Fibroblast of villous mesenchyme (primary cell): ENCODE measurements around the gene NKG7. TPM values are rescaled to one million over a fixed set of nuclear protein-coding genes. Genes with fewer than 3 reads are reported as not detected.

Experiments used
- DNase-seq: peaks from one replicate; pipeline ENCODE4 v3.0.0-alpha.2; 2010; ENCODE audit warnings: low read depth
- H3K4me3 ChIP-seq: 2 replicates; pipeline ENCODE4 v1.5.1; 2011; ENCODE audit warnings: low read depth, mild to moderate bottlenecking, low read length
- total RNA-seq: library from RNA; depleted of rRNA; stranded (reverse); fragments of >200 nt; gene quantifications from 2 replicates; pipeline ENCODE4 v1.2.3, GENCODE V29; 2012
- TF ChIP-seq, protein P1 (sequence below): IDR thresholded peaks from 2 replicates; pipeline ENCODE4 v1.5.1; 2012; ENCODE audit warnings: low read depth, mild to moderate bottlenecking, low read length; ENCODE audit not compliant: insufficient read depth

Gene NKG7
- total RNA-seq, 1 donor, result not detected

DNA sequence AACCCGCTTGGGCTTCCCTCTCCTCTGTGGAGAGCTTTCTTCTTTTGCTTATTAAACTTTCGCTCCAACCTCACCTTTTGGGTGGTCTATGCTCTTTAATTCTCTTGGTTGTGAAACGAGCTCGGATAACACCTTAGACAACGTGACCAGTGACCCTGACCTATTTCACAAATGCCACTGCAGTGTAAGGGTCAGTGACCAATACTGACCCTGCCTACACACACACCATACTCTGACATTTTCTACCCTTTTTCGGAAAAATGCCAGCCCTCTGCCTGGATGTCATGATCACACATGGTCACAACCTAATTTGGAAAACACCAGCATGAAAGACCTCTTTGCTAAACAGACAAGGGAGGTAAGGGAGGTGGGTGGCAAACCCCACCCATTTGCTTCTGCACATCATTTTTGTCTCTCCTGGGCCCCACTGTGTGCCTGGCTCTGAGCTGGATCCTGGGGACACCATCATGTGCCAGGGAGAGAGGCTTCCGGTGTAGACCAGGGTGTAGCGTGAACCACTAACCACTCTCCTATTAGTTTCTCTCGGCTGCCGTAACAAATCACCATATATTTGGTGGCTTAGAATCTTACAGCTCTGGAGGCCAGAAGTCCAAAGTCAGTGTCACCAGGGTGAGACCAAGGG, 16.2 kb downstream of the NKG7 start:
- H3K4me3 ChIP-seq, result no peak overlapping the region

DNA sequence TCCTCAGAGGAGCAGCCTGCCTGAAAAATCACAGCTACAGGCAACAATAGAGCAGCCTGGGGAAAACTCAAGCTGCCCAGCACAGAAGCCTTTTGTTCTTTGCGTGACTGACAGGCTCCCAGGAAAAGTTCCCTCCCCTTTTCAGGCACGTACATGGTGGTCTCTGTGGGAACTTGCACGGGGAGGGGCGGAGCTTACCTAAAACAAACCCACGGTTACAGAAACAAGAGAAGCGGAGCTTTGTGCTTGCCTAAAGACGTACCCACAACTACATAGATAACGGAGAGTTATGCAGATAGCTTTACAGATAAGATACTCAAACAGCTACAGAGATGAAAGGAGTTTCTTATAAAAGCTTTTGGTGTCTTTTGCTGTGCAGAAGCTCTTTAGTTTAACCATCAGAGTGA, 17.7 kb downstream of the NKG7 start:
- TF ChIP-seq, protein P1, sequence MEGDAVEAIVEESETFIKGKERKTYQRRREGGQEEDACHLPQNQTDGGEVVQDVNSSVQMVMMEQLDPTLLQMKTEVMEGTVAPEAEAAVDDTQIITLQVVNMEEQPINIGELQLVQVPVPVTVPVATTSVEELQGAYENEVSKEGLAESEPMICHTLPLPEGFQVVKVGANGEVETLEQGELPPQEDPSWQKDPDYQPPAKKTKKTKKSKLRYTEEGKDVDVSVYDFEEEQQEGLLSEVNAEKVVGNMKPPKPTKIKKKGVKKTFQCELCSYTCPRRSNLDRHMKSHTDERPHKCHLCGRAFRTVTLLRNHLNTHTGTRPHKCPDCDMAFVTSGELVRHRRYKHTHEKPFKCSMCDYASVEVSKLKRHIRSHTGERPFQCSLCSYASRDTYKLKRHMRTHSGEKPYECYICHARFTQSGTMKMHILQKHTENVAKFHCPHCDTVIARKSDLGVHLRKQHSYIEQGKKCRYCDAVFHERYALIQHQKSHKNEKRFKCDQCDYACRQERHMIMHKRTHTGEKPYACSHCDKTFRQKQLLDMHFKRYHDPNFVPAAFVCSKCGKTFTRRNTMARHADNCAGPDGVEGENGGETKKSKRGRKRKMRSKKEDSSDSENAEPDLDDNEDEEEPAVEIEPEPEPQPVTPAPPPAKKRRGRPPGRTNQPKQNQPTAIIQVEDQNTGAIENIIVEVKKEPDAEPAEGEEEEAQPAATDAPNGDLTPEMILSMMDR, result no peak
- peak; percentile 37 for DNase-seq
- H3K4me3 ChIP-seq, result no peak overlapping the region

More for the DNA sequence above, 16.2 kb downstream of the NKG7 start:
- TF ChIP-seq, protein P1, result no peak
- DNase-seq, result no peak

DNA sequence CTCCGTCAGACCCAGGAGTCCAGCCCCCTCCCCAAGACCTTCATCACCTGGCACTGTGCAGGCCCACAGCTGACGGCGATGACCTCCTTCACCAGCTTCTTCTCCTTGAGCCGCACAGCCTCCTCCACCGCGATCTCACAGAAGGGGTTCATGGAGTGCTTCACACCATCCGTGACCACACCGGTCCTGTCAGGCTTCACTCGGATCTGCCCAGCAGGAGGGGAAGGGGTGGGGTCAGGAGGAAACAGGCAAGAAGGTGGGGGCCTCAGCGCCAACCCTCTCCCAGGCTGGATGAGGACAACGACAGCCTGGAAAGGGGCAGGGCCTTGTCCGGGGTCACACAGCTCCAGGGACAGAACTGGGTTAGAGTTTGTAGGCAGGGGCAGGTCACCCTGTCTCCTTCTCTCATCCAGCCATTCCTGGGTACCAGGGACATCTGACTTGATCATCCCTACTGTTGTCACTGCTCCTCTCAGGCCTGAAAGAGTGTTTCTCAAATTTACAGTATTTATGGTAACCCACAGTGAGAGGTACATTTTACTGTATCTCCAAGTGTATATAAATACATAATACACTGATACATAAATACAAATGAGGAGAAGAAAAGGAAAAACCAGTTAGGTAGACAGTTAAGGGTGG, 18.2 kb downstream of the NKG7 start:
- TF ChIP-seq, protein P1, result no peak
- no peak for DNase-seq
- H3K4me3 ChIP-seq, result no peak overlapping the region

DNA sequence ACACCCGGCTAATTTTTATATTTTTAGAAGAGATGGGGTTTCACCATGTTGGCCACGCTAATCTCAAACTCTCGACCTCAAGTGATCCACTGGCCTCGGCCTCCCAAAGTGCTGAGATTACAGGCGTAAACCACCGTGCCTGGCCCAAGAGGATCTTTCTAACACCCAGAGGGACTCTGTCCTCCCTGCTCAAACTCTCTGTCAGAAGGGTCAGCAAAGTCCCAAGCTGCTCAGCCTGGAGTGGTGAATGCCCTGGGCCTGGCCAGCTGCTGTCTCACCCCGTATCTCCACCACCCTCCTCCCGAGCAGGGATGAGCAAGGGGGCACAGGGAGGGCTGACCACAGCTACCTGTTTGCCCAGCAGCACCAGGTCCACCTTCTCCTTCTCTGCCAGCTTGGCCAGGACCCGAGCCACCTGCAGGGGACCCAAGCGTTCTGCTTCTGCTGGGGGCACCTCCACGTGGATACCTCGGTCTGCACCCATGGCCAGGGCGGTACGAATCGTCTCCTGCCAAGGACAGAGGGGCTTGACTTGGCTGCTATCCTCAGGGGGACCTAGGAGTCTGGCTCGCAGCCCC, 19.6 kb downstream of the NKG7 start:
- DNase-seq, result no peak
- H3K4me3 ChIP-seq, result no peak overlapping the region
- TF ChIP-seq, protein P1, result no peak

DNA sequence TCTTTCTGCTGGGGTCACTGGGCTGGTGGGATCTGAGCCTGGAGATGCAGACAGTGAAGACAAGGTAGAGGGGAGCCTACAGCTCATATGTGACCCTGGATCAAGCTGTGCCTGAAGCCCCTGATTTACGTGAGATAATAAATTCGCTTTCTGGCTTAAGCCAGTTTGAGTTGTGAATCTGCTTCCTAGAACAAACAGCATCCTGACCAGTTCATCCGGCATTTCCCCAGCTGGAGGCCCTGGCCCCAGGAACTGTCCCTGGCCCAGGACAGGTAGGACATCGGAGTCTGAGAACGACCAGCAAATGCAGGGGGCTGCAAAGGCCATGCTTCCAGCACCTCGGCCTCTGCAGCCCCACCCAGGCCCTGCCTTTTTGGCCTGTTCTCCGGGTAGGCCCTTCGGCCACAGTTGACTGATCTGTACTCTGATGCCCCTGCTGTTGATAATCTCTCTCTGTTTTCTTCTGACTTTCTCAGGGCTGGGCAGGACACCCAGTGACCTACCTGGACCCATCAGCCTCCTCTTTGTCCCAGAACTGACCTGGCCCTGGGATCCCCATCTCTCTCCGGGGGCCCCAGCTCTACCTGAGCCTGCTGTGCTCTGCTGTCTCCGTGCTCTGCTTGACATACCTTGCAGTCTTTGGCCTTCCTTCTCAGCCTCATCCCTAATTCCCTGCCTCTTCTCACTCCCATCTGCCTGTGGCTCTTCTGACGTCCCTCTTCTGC, 21.0 kb downstream of the NKG7 start:
- no peak for DNase-seq
- H3K4me3 ChIP-seq, result no peak overlapping the region
- TF ChIP-seq, protein P1, result no peak

DNA sequence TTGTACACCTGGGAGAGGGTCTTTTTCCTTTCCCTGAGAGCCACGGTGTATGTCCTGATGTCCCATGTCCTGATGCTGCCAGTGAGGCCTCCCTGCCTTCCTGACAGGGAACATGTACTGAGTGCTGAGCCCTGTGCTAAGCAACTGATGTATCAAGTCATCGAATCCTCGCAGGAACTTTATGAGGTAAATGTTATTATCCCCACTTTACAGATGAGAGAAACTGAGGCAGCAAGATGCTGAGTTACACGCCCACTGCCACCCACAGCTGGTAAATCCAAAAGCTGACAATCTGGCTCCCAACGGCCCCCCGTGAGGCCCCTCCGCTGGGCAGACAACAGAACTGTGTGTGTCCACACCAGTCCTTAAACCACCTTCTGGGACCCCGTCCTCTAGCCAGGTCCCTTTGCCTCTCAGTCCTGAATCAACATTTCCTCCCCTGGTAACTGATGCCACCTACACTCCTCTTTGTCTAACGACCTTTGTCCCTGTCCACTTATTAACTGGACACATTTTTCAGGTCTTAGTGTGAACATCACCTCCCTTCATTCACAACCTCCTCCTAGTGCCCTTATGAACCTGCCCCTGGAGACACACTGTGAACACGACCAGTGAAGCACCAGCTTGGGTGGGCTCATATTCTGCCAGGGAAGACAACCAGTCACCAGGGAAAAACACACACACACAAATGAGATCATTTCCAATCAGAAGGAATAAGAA, 25.1 kb downstream of the NKG7 start:
- no peak overlapping the region for H3K4me3 ChIP-seq
- no peak for DNase-seq
- TF ChIP-seq, protein P1, result no peak
